Liver (tissue), 9 donors: ENCODE results near the gene GTF3C4. TPM values are rescaled to one million over a fixed set of nuclear protein-coding genes. Genes with fewer than 3 reads are reported as not detected.

Source experiments
- DNase-seq: peaks from one replicate; pipeline ENCODE4 v3.0.0-alpha.2; 2017; ENCODE audit warnings: low spot score
- H3K27ac ChIP-seq, 2 donors: one replicate each; pipeline ENCODE4 v1.7.0; 2013; ENCODE audit warnings: inconsistent platforms in 2 of 2, low read length in 2 of 2, control low read depth in 1 of 2, low read depth in 1 of 2, mild to moderate bottlenecking in 1 of 2
- H3K27me3 ChIP-seq, 4 donors: one replicate each; pipeline versions ENCODE4 v1.6.1 to v1.7.0; 2013; ENCODE audit warnings: low read length in 3 of 4, inconsistent platforms in 1 of 4, mild to moderate bottlenecking in 1 of 4, moderate library complexity in 1 of 4; ENCODE audit not compliant: control insufficient read depth in 4 of 4, insufficient read depth in 4 of 4
- H3K36me3 ChIP-seq, 4 donors: one replicate each; pipeline versions ENCODE4 v1.6.1 to v1.7.0; 2013; ENCODE audit warnings: low read length in 3 of 4, mild to moderate bottlenecking in 3 of 4, low read depth in 1 of 4, moderate library complexity in 1 of 4; ENCODE audit not compliant: control insufficient read depth in 4 of 4, insufficient read depth in 3 of 4
- H3K4me1 ChIP-seq, 4 donors: one replicate each; pipeline versions ENCODE4 v1.6.1 to v1.7.0; 2013; ENCODE audit warnings: low read length in 3 of 4, mild to moderate bottlenecking in 3 of 4, moderate library complexity in 1 of 4; ENCODE audit not compliant: control insufficient read depth in 4 of 4, insufficient read depth in 4 of 4
- H3K4me3 ChIP-seq, 3 donors: one replicate each; pipeline versions ENCODE4 v1.6.1 to v1.7.0; 2013; ENCODE audit warnings: low read length in 3 of 3, control low read depth in 1 of 3, low read depth in 1 of 3, mild to moderate bottlenecking in 1 of 3
- H3K9ac ChIP-seq, 2 donors: one replicate each; pipeline ENCODE4 v1.7.0; 2013; ENCODE audit warnings: low read length in 2 of 2, mild to moderate bottlenecking in 2 of 2, moderate library complexity in 2 of 2, control low read depth in 1 of 2, low read depth in 1 of 2
- H3K9me3 ChIP-seq, 4 donors: one replicate each; pipeline versions ENCODE4 v1.6.1 to v1.7.0; 2013; ENCODE audit warnings: low read length in 3 of 4; ENCODE audit not compliant: control insufficient read depth in 4 of 4
- ATF3 ChIP-seq: IDR thresholded peaks from 2 replicates; pipeline ENCODE4 v1.6.1; 2016; ENCODE audit warnings: antibody characterized with exemption
- CTCF ChIP-seq: fragments of 150-350 bp; IDR thresholded peaks from 2 replicates; pipeline ENCODE4 v1.5.1; 2017; ENCODE audit warnings: improper control_type of control experiment, low read depth, low read length; ENCODE audit not compliant: missing input control
- EGR1 ChIP-seq, 2 donors: IDR thresholded peaks; 2 replicates each; pipeline ENCODE4 v1.6.1; 2016 to 2018; ENCODE audit warnings: antibody characterized with exemption in 2 of 2, low read depth in 2 of 2
- FOXA1 ChIP-seq: IDR thresholded peaks from 2 replicates; pipeline ENCODE4 v1.6.1; 2016; ENCODE audit warnings: antibody characterized with exemption
- FOXA2 ChIP-seq: IDR thresholded peaks from 2 replicates; pipeline ENCODE4 v1.6.1; 2016; ENCODE audit warnings: antibody characterized with exemption
- GABPA ChIP-seq, 2 donors: IDR thresholded peaks in 1 of 2; conservative IDR thresholded peaks in 1 of 2; 2 replicates each; pipeline ENCODE4 v1.6.1; 2016; ENCODE audit warnings: antibody characterized with exemption in 2 of 2, mild to moderate bottlenecking in 1 of 2, moderate library complexity in 1 of 2
- HNF4A ChIP-seq, 2 donors: conservative IDR thresholded peaks; 2 replicates each; pipeline ENCODE4 v1.6.1; 2016; ENCODE audit warnings: antibody characterized with exemption in 2 of 2, mild to moderate bottlenecking in 2 of 2
- HNF4G ChIP-seq: IDR thresholded peaks from 2 replicates; pipeline ENCODE4 v1.6.1; 2016; ENCODE audit warnings: antibody characterized with exemption
- JUND ChIP-seq, 2 donors: IDR thresholded peaks; 2 replicates each; pipeline ENCODE4 v1.6.1; 2016; ENCODE audit warnings: antibody characterized with exemption in 2 of 2
- MAX ChIP-seq: IDR thresholded peaks from 2 replicates; pipeline ENCODE4 v1.6.1; 2016; ENCODE audit warnings: antibody characterized with exemption
- NR2F2 ChIP-seq: IDR thresholded peaks from 2 replicates; pipeline ENCODE4 v1.6.1; 2016; ENCODE audit warnings: antibody characterized with exemption
- RAD21 ChIP-seq, 2 donors: IDR thresholded peaks; 2 replicates each; pipeline ENCODE4 v1.6.1; 2016; ENCODE audit warnings: antibody characterized with exemption in 2 of 2, mild to moderate bottlenecking in 2 of 2
- REST ChIP-seq: IDR thresholded peaks from 2 replicates; pipeline ENCODE4 v1.6.1; 2016; ENCODE audit warnings: antibody characterized with exemption, mild to moderate bottlenecking
- RXRA ChIP-seq, 2 donors: IDR thresholded peaks; 2 replicates each; pipeline ENCODE4 v1.6.1; 2017 to 2018; ENCODE audit warnings: antibody characterized with exemption in 2 of 2, mild to moderate bottlenecking in 1 of 2
- SP1 ChIP-seq: IDR thresholded peaks from 2 replicates; pipeline ENCODE4 v1.6.1; 2018; ENCODE audit warnings: antibody characterized with exemption, mild to moderate bottlenecking
- TAF1 ChIP-seq: conservative IDR thresholded peaks from 2 replicates; pipeline ENCODE4 v1.6.1; 2016; ENCODE audit warnings: antibody characterized with exemption, mild to moderate bottlenecking
- YY1 ChIP-seq: IDR thresholded peaks from 2 replicates; pipeline ENCODE4 v1.6.1; 2016; ENCODE audit warnings: antibody characterized with exemption, mild to moderate bottlenecking
- ZBTB33 ChIP-seq: IDR thresholded peaks from 2 replicates; pipeline ENCODE4 v1.6.1; 2016; ENCODE audit warnings: antibody characterized with exemption
- WGBS: extraction: QIAGEN DNeasy Blood & Tissue Kit; methylation state at CpG from one replicate; pipeline ENCODE4 v1.1.7; 2013; 5-methylcytosine and 5-hydroxymethylcytosine counted together
- polyA plus RNA-seq, 2 donors: library from polyadenylated mRNA; stranded (reverse) in 1 of 2; unstranded in 1 of 2; fragments of 200-250 nt in 1 of 2; fragments of >200 nt in 1 of 2; fragmentation: Nextera tagmentation in 1 of 2; extraction: Ambion mirVana in 1 of 2; gene quantifications; one replicate each; pipeline versions ENCODE4 v1.2.1 to v1.2.3, GENCODE V29; 2013 to 2015
- total RNA-seq, 2 donors: library from RNA; depleted of rRNA; stranded (reverse); fragments of >200 nt; gene quantifications; one replicate each; pipeline ENCODE4 v1.2.3, GENCODE V29; 2014
- donor health status: healthy.
- donor health status: healthy.
- donor health status: healthy.
- donor health status: healthy.
- donor health status: healthy.

GTF3C4 gene
- total and polyA plus RNA-seq, 4 donors, result 1.4 to 7.2 (median 5.0) TPM

- WGBS, result 94% methylated on average over 12 of the region's 12 CpGs
- Histone ChIP-seq H3K9me3 (no peaks in the 10 kb centered on the region), H3K9ac (no peak overlapping the region), H3K27ac (no peak overlapping the region), H3K27me3 (no peaks in the 10 kb centered on the region), H3K4me1 (no peaks in the 10 kb centered on the region), H3K36me3 (peaks cover 8 to 54% (median 30%) of the 10 kb centered on the region in 4 donors), H3K4me3 (no peak overlapping the region)
- TF ChIP-seq SP1 (no peak), JUND (IDR thresholded peaks at IDR 0.05) (no peak), FOXA1 (no peak), NR2F2 (no peak), CTCF (no peak), ZBTB33 (no peak), TAF1 (no peak)
- DNase-seq, result no peak
Observed at GRCh38 chr9:132637801-132638200, 32.5 kb upstream of the GTF3C4 start.

GRCh38 chr9:132638240-132638639, 32.0 kb upstream of the GTF3C4 start:
- H3K27me3 ChIP-seq, result no peaks in the 10 kb centered on the region
- H3K27ac ChIP-seq, result no peak overlapping the region
- H3K9ac ChIP-seq, result no peak overlapping the region
- no peaks in the 10 kb centered on the region for H3K9me3 ChIP-seq
- TF ChIP-seq HNF4A (conservative IDR thresholded peaks at IDR 0.05), result no peak
- no peak for TF ChIP-seq NR2F2
- H3K36me3 ChIP-seq, result peaks cover 8 to 54% (median 33%) of the 10 kb centered on the region in 4 donors
- DNase-seq, result no peak
- WGBS, result 97% methylated on average over 5 of the region's 5 CpGs
- no peaks in the 10 kb centered on the region for H3K4me1 ChIP-seq
- no peak overlapping the region for H3K4me3 ChIP-seq

GRCh38 chr9:132639322-132639721, 30.9 kb upstream of the GTF3C4 start:
- H3K9me3 ChIP-seq, result no peaks in the 10 kb centered on the region
- H3K4me1 ChIP-seq, result no peaks in the 10 kb centered on the region
- H3K4me3 ChIP-seq, result no peak overlapping the region
- H3K9ac ChIP-seq, result no peak overlapping the region
- H3K36me3 ChIP-seq, result peaks cover 11 to 59% (median 36%) of the 10 kb centered on the region in 4 donors
- no peak for DNase-seq
- no peaks in the 10 kb centered on the region for H3K27me3 ChIP-seq
- 86% methylated on average over 5 of the region's 5 CpGs for WGBS
- H3K27ac ChIP-seq, result no peak overlapping the region
- TF ChIP-seq RAD21 (IDR thresholded peaks at IDR 0.05) (no peak), ATF3 (no peak), GABPA (IDR thresholded peaks at IDR 0.05 in 1 of 2, conservative IDR thresholded peaks at IDR 0.05 in 1 of 2) (no peak), HNF4G (no peak), ZBTB33 (no peak), MAX (no peak), SP1 (no peak), RXRA (IDR thresholded peaks at IDR 0.05) (no peak), FOXA1 (no peak), JUND (IDR thresholded peaks at IDR 0.05) (no peak), REST (no peak), NR2F2 (no peak), FOXA2 (no peak), EGR1 (IDR thresholded peaks at IDR 0.05; ENCODE audit: low read depth in 2 of 2) (no peak), HNF4A (conservative IDR thresholded peaks at IDR 0.05) (no peak), YY1 (no peak)
